SKM-1 (cell line): Measurements from ENCODE around the gene CEP128.

ENCODE experiments used
- DNase-seq: peaks from one replicate; lab custom pipeline; 2025; ENCODE audit not compliant: unreplicated experiment; lab: John Stamatoyannopoulos, UW

The CEP128 gene

DNA sequence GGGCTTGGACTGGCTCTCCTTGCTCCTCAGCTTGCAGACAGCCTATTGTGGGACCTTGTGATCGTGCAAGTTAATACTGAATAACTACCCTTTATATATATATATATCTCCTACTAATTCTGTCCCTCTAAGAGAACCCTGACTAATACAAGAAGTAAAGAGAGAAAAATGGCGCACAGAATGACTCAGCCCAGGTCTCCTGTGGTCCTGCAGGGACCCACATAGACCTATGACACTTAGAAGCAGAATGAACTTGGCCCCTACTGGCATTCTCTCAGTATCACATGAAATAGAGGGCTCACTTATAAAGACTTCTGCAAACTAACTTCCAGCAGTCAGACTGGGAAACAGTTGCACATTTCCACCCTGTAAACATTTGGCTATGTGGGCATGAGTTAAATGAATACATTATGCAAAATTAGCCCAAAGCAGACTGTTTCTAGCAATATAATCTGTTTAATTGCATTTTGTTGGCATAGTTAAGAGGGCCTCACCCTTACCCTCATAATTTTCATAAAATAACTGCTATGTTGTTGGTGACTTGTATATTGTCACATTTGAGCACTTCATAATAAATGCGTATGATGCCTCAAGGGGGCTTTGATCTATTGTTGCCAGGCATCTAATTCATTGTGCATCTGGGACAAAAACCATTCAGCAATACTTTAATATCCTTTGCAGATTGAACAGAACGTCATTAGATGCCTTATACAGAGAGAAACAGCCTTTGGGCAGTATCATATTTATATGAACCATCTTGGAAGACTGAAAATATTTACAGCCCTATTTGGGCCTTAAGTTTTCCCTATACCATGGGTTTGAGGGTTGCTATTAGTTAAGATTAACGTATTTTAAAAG lies 380.5 kb downstream of the CEP128 start:
- no peak for DNase-seq

DNA sequence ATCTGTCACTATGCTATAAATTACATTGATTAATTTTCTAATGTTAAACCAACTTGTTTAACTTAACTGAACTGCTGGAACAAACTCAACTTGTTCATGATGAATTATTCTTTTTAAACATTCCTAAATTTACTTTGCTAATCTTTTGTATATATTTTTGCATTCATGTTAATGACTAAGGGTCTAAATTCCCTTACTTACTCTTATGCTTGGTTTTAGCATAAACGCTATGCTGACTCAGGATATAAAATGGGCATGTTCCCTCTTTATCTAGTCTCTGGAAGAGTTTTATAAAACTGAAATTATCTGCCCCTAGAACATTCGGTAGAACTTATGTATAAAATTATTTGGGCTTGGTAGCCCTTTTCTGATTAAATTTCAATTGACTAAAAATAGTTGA lies 387.4 kb downstream of the CEP128 start:
- no peak for DNase-seq

DNA sequence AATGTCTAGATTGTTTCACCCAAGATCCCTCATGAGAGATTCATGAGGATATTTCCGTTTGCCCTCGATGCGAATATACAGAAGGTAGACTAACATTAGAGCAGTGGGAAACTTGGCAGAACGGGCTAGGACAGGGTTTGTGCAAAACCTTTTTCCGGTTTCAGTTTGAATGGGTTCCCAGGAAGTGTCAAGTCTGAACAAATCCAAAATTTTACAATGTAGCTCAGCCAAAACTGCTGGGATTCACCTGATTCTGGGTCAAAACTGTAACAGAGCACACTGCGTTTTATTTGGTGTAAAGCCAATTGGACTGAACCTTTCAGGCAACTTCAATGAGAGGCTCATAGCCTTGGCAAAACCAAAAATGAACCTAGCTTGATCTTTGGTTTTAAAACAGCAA lies 392.4 kb downstream of the CEP128 start:
- no peak for DNase-seq

DNA sequence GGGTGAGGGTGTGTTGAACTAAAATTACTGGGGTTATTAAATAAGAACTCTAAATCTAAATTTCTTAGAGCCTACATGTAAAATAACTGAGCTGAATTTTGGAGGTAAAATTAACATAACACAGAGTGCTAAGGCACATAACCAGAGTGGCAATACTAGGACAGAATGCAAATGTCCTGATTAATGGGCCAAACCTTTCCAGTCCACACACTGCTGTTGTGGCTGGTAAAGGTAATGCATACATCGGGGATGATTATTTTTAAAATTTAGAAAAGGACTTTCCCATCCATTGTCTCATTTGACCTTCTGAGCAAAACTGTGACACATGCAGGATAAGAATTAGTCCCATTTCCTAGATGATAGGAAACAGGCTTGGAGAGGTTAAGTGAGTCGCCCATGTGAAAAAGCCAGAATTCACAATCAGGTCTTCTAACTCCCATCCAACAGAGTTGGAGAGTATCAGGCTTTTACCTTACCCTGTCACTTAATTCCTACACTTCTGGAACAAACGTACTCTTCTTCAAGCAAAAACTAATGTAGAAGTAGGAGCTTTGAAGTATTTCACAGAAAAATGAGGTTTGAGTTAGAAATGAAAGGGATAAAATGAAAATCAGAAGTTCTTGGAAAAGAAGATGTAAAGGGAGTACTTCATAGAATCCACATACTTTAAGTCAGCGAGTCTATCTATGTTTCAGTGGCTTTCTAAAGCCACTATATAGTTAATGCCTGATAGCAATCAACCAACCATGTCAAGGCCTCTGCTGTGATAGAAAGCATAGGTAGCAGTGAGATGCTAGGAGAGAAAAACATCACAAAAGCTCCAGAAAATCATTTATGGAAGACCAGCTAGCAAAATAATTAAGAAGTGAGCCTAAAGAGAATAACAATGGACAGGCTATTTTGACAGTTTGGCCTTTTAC lies 395.3 kb downstream of the CEP128 start:
- no peak for DNase-seq

DNA sequence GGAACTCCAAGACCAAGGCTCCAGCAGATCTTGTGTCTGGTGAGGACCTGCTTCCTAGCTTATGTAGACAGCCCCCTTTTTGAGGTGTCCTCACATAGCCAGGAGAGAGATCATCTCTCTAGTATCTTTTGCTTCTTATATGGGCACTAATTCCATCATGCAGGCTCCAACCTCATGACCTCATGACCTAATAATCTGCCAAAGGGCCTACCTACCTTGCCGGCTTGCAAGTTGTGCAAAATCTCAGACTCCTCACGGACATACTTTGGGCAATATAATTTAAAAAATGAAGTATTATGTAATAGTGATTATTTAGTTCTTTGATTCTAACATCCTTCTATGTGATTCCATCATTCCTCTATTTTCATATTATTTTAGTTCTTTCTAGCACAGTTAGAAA lies 397.2 kb downstream of the CEP128 start:
- no peak for DNase-seq

DNA sequence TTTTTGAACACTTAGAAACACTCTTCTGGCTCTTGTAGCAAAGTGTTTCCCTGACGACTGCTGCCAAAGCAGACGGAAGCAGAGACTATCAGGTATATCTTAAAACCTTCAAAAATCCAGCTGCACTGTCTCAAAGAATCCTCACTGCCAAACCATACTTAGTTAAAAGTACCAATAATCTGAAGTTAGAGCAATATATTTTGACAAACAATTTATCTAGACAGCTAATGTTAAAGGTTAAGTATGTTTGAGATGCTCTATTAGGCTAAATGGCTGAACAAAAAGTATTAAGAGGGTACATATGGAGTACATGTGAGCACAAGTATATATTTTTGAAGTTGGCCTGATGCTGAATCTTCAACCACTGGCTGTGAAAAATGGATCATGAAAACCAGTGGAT lies 398.3 kb downstream of the CEP128 start:
- no peak for DNase-seq

DNA sequence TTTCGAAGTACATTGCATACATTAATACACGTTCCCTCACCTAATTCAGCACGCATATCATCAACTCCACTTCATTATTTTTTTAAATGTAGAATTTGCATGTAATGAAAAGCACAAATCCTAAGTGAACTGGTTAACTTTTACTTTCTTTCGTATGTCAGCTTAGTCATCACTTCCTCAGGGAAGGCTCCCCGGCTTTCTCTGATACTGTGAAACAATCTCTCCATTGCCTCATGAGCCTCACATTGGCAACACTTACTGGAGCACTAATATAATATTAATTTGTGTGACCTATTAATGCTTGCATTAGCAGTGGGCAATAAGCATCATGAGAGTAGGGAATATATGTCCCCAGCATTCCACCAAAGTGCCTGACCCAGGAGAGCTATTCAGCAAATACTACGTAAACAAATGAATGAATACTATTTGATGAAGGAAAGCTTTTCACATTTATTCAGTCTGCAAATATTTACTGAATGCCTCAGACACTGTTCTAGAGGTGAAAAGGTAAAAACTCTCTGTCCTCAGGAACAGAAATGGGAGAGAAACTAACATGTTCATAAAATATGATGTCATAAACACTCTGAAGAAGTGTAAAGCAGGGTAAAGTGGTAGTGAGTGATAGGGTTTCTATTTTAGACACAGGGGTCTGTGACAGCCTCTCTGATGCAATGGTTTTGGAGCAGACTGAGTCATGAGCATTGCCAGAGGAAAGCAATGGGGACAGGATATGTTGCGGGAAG lies 402.7 kb downstream of the CEP128 start:
- no peak for DNase-seq

DNA sequence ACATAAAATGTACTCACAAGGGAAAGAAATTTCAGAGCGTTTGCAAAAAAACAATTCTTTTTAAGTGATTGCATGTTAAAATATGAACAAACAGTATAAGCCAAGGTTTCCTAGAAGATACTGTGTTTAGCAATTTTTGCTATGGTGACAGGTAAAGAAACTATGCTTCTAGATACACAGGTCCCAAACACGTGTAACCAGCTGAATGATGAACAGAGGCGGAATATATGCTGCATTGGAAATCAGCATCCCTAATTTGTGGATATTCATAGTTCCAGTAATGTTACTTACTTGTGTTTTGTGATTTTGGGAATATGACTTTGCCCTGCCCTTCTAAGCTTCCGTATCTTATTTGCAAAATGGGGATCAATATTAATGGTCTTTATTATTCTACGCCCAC lies 403.9 kb downstream of the CEP128 start:
- no peak for DNase-seq

DNA sequence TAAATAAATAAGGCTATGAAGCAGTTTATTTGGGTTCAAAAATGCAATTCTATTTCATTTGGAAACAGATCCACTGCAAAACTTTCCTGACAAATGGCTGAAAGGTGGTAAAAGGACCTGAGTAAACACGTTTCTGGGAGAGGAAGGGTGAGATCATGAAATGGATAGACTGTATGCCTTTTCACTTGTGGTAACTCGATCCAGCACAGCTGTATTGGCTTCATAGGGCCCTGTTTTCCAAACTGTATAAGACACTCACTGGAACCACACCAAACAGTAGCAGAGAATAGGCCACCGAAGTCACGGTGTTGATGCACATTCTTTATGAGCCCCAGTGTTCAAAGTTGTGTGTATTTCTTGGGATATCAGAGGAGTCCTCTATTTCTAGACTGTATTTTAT lies 405.1 kb downstream of the CEP128 start:
- no peak for DNase-seq

DNA sequence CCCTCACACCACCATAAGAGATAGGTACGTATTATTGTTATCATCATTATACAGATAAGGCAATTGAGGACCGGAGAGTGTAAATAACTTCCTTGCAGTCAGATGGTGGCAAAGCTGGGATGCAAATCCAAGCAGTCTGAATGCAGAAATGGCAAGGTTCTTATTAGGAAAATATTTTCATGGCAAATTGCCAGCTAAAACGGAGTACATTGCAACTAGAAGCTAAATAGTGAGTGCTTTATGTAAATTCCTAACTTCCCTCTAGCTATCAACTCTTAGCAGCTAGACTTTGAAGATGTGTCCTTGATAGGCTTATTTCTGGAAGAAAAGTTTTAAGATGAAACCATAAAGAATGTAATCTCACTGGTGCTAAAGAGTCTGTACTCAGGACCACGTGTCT lies 406.4 kb downstream of the CEP128 start:
- DNase-seq = no peak

DNA sequence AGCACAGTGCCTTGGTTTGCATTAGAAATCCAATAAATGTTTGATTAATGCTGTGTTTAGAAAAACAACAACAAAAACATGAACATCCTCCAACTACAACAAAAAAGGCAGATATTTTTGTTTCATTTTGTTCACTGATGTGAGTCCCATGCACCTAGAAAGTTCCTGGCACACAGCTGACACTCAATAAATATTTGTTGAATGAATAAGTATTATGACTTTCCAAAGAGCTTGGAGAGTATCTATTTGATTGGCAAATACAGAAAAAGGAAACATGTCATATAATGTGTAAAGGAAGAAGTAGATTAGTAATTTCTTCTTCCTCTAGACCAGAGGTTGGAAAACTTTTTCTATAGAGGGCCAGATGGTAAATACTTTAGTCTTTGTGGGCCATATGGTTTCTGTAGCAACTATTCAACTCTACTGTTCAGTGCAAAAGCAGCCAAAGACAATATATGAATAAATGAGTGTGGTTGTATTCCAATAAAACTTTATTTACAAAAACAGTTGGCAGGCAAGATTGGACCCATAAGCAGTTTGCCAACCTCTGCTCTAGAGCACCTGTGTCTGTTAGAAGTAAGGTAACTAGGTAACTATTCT lies 417.9 kb downstream of the CEP128 start:
- no peak for DNase-seq

DNA sequence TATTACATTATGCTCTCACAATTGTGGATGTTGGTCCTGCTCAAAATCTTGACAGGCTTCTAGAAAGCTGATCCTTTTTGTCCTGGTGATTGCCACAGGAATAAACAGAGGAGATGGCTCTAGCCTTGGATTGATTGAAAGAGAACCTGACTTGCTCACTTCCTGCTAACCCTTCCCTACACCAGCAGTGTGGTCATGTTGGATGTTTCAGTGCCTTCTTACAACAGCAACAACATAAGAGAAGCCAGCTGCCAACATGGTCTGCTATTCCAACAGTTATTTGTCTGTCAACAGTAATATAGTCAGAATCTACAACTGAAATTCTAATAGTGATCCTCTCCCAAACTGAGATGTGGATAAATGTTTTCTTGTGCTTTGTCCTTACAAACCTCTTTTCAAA lies 418.6 kb downstream of the CEP128 start:
- no peak for DNase-seq

DNA sequence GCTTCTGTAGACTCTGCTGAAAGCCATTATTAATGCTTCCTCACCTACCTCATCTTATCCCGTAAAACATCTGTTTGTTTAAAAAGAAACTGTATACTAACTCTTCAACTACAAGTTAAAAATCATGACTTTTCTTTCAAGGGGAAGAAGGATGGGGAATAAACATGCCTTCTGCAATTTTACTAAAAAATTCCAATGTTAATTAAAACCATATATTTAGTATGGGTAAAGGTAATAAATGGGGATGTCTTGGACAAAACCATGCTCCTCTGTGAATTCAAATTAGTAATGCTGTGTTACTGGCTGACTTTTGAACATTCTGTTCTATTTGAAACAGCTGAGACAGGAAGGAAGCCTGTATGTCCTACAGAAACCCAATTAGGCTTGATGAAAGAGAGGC lies 419.1 kb downstream of the CEP128 start:
- DNase-seq = no peak

DNA sequence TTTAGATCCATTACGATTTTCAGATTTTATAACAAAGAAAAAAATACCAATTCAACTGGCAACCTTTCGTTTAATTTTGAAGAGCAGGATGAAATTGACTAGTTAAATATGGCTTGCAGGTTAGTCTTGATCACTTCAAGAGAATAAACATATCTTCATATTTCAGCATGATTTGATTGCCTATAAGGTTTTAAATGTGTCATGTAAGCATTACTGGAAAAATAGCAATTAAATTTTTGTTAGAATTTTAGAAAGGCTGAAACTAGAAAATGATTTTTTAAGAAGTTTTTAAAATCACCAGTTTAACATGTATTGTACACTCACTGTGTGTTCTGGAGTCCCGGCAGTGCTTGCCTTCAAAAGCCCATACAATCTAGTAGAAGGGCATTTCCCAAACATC lies 420.1 kb downstream of the CEP128 start:
- DNase-seq = no peak

DNA sequence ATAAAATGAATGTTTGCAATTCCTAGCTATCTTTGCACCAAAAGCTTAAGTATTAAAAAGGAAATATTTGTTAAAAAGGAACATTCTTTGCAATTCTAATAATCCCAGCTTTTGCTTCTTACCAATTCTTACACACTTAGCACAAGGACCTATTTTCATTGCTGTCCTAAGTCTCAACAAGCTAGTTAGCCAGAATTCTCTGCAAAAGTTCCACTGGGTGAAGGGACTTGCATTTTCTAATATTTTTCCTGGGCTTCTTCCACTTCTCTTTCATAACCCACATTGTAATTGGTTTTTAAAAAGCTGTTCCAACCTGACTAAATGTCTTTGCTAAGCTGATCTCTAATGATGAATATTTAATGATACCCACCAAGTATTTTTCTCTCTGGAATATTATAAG lies 422.5 kb downstream of the CEP128 start:
- DNase-seq = no peak

DNA sequence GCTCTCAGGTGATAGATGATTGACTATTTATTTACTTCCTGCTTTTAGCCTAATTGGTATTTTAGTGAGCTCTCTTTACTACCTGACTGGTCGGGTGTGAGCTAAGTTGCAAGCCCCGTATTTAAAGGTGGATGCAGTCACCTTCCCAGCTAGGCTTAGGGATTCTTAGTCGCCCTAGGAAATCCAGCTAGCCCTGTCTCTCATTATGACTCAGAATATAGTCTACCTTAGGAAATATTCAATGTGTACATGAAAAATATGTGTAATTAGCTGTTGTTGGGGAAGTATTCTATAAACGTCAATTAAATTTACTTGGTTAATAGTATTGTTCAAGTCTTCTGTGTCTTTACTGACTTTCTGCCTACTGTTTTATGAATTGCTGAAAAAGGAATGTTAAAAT lies 423.4 kb downstream of the CEP128 start:
- DNase-seq = no peak

DNA sequence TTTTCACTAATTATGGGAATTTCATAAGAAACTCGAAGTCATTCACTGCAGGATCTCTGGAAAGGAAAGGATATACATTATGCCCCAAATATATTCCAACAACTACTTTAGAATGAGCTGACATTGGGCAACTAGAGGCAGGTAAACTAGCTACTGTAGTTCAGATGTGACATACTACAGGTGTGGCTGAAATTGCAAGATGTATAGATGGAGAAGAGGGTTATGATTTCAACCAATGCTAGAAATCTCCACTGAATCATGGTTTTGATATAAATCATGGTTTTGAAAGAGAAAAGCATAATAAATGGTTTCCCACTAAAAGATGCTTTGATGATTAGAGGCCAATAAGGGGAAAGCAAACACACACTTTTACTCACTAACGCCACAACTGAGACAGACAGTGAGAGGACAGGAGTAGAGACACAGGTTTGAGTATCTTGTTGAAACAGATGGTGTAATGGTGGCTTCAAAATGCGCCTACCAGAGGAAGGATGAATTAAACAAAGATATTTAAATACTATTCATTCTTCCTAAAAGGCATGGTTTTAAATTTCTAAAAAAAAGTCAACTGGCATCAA lies 434.2 kb downstream of the CEP128 start:
- DNase-seq = no peak

DNA sequence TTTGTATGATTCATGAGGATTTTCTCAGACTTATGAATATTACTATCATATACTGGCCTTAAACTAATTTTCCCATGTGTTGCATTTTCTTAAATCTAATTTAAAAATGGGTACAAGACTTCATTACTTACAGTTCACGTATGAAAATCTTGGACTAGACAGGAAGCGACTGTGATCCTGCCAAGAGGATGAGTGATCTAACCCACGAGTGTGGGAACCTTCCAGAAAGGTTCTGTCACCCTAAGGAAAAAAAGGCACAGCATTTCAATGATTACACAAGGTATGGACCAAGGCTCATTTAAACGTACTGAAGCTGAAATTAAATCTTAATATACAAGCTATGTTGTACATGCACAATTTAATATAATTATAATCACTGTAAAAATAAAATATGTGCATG lies 436.8 kb downstream of the CEP128 start:
- no peak for DNase-seq

DNA sequence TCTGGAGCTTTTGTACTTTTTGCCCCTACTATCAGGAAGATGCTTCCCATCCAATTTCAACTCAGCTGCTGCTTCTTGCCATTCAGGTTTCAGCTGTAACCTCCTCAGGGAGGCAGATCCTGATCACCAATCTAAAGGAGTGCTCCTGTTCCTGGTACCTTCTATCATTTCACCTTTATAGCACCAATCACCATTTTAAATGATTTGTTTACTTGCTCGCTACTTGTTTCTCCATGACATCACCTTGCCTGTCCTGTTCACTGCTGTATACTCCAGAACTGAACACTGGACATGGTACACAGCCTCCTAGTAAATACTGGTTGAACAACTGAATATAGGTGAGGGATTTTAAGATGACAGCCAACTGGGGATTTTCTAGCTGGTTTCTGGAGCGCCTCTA lies 443.0 kb downstream of the CEP128 start:
- DNase-seq = no peak

DNA sequence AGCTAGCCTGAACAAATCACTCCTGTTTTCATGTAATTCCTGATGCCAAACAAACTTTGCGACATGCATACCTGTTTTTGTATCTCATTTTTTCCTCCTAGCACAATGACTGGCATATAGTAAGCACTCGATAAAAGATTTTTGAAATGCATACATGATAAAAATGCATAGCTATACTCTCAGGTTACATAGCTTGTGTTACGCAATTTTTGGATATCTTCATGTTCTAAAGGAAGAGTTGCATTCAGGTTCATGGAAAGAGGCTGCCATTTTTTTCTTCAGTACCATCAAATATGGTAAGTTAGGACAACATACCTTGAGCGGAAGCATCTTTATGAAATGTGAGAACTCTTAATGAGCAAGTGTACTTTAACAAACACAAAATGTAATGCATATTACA lies 445.4 kb downstream of the CEP128 start:
- no peak for DNase-seq

DNA sequence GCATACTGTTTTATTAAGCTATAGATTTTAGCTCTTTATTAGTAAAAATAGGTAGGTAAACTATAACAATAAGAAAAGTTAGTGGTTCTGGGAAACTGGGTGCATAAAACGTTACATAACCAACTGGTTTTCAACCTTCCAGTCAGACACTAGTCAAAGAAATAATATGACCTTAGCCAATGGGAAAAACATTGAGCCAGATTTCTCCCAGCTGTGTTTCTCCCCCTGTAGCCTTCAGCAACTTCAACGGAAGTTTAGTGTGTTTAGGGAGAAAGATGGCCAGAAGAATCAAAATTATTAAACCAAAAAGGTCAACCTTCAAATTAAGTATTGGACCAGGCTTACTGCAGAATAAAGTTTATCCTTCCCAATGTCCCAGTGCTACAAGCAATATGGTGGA lies 446.8 kb downstream of the CEP128 start:
- DNase-seq = no peak
